NCI-H2196 treated with DMSO at 0.1 percent for 48 hours (cell line): Measurements from ENCODE around the gene SSPN.

ENCODE experiments used
- DNase-seq: peaks from one replicate; lab custom pipeline; 2025; ENCODE audit not compliant: unreplicated experiment; lab: John Stamatoyannopoulos, UW

The SSPN gene

GRCh38 chr12:26282339-26282940, 87.1 kb downstream of the SSPN start:
- DNase-seq = no peak

- no peak for DNase-seq
Measured at GRCh38 chr12:26283046-26283445, 87.7 kb downstream of the SSPN start.

GRCh38 chr12:26283617-26284016, 88.2 kb downstream of the SSPN start:
- no peak for DNase-seq

- DNase-seq = no peak
Measured at GRCh38 chr12:26285401-26285800, 90.0 kb downstream of the SSPN start.

DNA sequence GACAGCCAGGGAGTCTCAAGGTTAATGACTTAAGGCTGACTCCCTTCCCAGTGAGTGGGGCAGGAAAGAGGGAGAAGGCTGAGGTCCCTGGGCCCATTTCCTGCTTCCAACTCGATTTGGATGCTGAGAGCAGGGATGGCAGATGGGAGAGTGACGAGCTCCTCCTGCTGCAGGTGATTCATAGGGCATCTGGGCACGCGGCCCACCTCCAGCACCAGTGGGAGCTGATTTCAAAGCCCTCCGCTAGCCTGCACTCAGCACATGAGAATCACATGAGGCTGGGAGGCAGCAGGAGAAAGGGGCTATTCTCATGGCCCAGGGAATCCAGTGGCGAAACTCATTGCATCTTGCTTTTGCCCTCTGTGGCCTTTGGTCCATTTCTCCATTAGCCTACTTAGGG, 90.8 kb downstream of the SSPN start:
- no peak for DNase-seq

DNA sequence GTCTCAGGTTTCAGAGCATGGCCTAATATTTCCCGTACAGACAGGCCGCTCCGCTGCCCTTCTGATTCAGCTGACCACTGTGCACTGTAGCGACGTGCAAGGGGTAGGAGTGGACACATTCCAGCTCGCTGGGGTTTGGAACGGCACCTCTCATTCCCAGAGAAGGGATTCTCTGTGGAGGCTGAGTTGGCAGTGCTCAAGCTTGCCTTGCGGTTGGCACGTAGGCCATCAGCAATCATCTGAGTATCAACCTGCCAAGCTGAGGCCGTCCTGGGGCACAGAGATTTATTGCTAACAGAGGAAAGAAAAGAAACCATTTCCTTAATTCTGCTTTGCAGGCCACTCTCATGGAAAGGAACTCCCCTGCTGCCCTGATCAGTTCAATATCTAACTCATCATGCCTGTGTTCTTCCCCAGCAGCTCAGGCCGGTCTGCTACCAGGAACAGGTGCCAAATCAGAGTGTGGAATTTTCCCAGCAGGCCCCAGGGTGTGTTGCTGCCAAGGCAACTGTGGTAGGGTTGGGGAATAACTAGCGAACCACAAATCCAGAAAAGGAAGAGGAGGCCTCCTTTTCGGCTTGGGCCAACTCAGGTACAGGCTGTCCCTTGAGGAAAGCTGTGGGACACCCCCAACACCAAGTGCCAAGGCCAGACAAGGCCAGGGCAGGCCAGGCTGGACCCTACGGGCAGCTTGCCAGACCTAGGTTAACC, 92.5 kb downstream of the SSPN start:
- no peak for DNase-seq

GRCh38 chr12:26290565-26290964, 95.2 kb downstream of the SSPN start:
- DNase-seq = no peak

- DNase-seq = no peak
Measured at GRCh38 chr12:26292596-26292995, 97.2 kb downstream of the SSPN start.

GRCh38 chr12:26293612-26294011, 98.2 kb downstream of the SSPN start:
- DNase-seq = no peak

- DNase-seq = no peak
Measured at GRCh38 chr12:26295001-26295400, 99.6 kb downstream of the SSPN start.

DNA sequence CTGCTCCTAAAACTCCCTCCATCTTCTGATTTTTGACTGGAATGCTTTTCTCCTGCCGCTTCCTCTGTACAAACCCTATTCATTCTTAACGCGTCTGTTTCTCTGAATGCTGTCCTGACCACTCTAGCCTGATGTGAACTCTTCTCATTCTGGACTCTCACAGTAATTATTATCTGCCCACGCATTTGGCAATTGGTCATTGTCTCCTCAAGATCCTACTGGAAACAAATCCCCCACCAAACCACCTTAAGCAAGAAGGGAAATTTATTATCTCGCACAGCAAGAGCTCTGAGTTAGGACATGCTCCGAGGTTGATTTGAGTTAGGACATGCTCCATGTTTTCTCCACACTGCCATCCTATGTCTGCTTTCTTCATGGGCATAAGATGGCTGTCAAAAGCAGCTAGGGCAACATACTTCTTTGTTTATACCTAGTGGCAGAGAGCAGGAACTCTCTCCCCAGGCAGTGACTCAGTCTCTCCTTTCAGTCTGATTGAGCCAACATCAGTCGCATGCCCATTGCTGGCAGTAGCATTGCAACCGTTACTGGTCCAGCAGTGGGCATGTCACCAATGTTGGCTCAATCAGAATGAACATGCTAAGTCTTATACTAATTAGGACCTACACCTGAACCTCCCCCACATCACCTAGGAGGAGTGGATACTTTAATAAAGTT, 102.2 kb downstream of the SSPN start:
- no peak for DNase-seq

DNA sequence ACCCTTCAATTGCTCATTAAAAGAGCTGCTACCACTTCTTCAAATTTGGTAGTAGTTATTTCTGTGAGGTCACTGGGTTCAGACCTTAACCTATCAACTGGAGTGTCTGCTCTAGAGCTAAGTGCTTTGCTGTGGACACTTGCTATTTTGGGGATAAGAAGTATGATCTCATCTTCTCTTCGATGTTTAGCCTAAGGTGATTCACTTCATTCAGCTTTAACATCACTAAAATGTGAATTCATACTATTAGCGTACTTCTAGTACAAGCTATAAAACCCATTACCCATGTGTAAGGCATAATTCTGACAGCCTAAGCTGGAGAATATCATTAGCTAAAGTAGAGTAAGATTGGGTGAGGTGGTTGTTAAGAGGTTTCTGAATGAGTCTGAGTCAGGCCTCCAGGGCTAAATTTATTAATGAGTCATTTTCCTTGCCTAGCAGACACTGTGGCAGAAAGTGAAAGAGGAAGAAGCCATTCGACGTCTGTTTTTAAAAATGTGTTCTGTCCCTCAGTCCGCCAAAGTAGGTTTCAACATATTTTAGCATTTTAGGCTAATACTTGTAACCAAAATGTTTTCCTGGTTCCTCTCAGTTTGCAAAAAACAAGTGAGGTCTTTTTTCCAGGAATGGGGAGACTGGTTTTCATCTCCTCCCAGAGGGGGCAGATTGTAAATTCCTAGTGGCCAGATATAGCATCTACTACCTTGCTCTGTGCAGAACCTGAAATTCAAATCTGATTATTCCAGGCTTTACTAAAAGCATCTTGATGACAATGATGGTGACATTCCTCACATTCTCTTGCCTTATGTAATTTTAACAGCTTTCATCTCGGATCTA, 103.6 kb downstream of the SSPN start:
- DNase-seq = no peak

GRCh38 chr12:26299751-26300150, 104.4 kb downstream of the SSPN start:
- no peak for DNase-seq
